ENCODE data around the gene DOK6. TPM values are rescaled to one million over a fixed set of nuclear protein-coding genes. Genes with fewer than 3 reads are reported as not detected.

Gene DOK6
- total and polyA plus RNA-seq, 2 donors (not counting 3 experiments of a cell fraction or from before 2014, with no cell fraction given), result under 0.01 TPM; not detected in 1

DNA sequence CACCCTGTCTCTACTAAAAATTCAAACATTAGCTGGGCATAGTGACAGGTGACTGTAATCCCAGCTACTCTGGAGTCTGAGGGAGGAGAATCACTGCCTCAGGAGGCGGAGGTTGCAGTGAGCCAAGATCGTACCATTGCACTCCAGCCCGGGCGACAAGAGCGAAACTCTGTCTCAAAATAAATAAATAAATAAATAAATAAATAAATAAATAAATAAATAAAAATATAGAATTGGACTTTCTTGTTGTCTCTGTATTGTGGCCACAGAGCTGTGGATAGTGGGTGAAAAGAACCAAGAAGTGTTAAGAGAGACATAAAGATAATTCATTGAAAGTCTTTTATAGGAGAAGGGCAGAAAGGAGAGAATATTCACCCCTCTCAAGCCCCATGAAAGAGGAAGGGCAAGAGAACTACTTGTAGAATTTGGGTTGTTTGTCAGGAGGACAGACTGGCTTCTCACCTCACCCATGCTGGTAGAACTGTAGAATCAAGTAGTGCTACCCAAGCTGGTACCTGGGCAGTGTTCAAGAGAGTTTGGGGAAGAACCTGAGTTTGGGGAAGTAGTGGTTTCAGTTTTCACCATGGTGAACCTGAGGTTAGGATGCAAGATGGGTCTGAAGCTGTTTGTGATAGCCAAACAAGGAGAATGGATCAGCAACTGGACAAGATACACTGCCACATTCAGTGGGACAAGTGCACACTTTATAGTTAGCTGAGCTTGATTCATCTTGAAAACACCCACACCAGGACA is 290.5 kb downstream of the DOK6 start:
- Histone ChIP-seq H3K4me3 (replicated peaks in 1 of 3; ENCODE audit: insufficient read depth in 1 of 3, low read depth in 1 of 3, low read length in 3 of 3) (no peak overlapping the region), H3K27ac (ENCODE audit: insufficient read depth, low read depth, low read length) (no peak overlapping the region), H2AFZ (ENCODE audit: low read depth, low read length) (no peak overlapping the region), H4K20me1 (replicated peaks; ENCODE audit: control insufficient read depth, extremely low read depth, insufficient read depth, low read length) (no peaks in the 10 kb centered on the region), H3K36me3 (ENCODE audit: control insufficient read depth in 2 of 2, extremely low read depth in 1 of 2, insufficient read depth in 2 of 2, low read length in 2 of 2) (no peaks in the 10 kb centered on the region), H3K9ac (replicated peaks; ENCODE audit: extremely low read depth, insufficient read depth, low read length) (no peak overlapping the region), H3K27me3 (ENCODE audit: control insufficient read depth in 2 of 2, insufficient read depth in 2 of 2, low read length in 2 of 2) (no peaks in the 10 kb centered on the region), H3K4me1 (ENCODE audit: control insufficient read depth, extremely low read depth, insufficient read depth, low read length) (no peaks in the 10 kb centered on the region), H3K4me2 (ENCODE audit: insufficient read depth, low read length) (no peak overlapping the region), H3K9me1 (replicated peaks; ENCODE audit: control insufficient read depth, extremely low read depth, insufficient read depth, low read length) (no peaks in the 10 kb centered on the region), H3K9me3 (replicated peaks; ENCODE audit: control insufficient read depth, insufficient read depth, low read length) (no peaks in the 10 kb centered on the region), H3K79me2 (ENCODE audit: control insufficient read depth, insufficient read depth, low read length) (no peaks in the 10 kb centered on the region)
- DNase-seq (ENCODE audit: low read depth, low spot score) (no peak), FAIRE-seq (no peak)
- ChIA-PET POLR2A (no interaction called here), CTCF (no interaction called here)
- TF ChIP-seq, protein P1, sequence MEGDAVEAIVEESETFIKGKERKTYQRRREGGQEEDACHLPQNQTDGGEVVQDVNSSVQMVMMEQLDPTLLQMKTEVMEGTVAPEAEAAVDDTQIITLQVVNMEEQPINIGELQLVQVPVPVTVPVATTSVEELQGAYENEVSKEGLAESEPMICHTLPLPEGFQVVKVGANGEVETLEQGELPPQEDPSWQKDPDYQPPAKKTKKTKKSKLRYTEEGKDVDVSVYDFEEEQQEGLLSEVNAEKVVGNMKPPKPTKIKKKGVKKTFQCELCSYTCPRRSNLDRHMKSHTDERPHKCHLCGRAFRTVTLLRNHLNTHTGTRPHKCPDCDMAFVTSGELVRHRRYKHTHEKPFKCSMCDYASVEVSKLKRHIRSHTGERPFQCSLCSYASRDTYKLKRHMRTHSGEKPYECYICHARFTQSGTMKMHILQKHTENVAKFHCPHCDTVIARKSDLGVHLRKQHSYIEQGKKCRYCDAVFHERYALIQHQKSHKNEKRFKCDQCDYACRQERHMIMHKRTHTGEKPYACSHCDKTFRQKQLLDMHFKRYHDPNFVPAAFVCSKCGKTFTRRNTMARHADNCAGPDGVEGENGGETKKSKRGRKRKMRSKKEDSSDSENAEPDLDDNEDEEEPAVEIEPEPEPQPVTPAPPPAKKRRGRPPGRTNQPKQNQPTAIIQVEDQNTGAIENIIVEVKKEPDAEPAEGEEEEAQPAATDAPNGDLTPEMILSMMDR (IDR thresholded peaks at IDR 0.05; ENCODE audit: extremely low read depth in 1 of 2, insufficient read depth in 1 of 2, low read depth in 1 of 2, low read length in 2 of 2), result no peak
- TF ChIP-seq POLR2A (IDR thresholded peaks at IDR 0.05; ENCODE audit: low read depth, low read length) (no peak), JUN (IDR thresholded peaks at IDR 0.05; ENCODE audit: borderline replicate concordance, insufficient read depth, insufficient read length, low read depth) (no peak), EZH2 (IDR thresholded peaks at IDR 0.05; ENCODE audit: borderline replicate concordance, low read depth, low read length, severe bottlenecking) (no peak), FOS (IDR thresholded peaks at IDR 0.05; ENCODE audit: borderline replicate concordance, insufficient read depth, low read length) (no peak), MYC (IDR thresholded peaks at IDR 0.05; ENCODE audit: low read depth, low read length) (no peak)
- dilution Hi-C loops (cut with MboI; ENCODE audit: extremely low pct_ligation_motif_present, low sequenced_read_pairs), result no loop called here
- no TSS peak for BruUV-seq (replicated peaks)
- intact Hi-C loops (cut with micrococcal nuclease), result no loop called here

Data from endothelial cell of umbilical vein (primary cell).